Subcutaneous adipose tissue (tissue), 4 donors: Measurements from ENCODE around the gene MAP2K3. TPM values are rescaled to one million over a fixed set of nuclear protein-coding genes. Genes with fewer than 3 reads are reported as not detected.

Experiments
- total RNA-seq, 4 donors: library from RNA; depleted of rRNA; stranded (reverse); fragments of >200 nt; gene quantifications; one replicate each; pipeline ENCODE4 v1.1.0, GENCODE V29; 2016
- TF ChIP-seq, protein P1 (sequence below): fragments of 450-650 bp; IDR thresholded peaks from one replicate; pipeline ENCODE4 v1.5.1; 2016; ENCODE audit warnings: low read depth, mild to moderate bottlenecking, control low read depth, antibody characterized with exemption, moderate library complexity

Gene MAP2K3
- total RNA-seq, 4 donors from 2014 or later: 17.0 to 36.2 (median 23.3) TPM

DNA sequence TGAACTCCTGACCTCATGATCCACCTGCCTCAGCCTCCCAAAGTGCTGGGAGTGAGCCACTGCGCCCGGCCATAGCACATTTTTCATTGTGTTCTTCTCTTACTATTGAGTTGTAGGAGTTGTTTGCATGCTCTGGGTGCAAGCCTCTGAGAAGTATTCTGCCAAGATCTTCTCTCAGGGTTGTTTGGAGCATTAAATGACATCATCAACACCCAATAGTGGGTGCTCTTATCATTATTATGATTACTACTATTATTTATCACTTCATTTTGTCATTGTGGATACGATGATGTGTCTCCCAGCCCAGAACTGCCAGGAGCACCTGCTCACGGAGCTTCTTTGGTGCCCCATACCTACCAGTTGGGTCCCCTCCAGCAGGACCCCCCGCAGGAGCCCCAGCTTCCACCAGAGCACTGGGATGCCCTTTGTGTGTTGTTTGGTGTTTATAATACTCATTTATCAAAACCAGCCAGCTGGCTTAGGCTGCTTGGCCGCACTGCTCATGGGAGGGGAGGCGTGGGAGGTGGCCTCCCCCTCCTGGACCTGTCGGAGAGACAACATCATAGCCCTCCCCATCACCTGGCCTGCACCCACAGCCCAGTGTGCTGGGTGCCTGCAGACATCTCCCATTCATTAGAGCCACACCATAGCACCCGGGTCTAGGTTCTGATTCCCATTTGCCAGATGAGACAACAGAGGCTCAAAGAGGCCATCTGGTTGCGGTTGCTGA lies 12.9 kb upstream of the MAP2K3 start:
- TF ChIP-seq, protein P1, sequence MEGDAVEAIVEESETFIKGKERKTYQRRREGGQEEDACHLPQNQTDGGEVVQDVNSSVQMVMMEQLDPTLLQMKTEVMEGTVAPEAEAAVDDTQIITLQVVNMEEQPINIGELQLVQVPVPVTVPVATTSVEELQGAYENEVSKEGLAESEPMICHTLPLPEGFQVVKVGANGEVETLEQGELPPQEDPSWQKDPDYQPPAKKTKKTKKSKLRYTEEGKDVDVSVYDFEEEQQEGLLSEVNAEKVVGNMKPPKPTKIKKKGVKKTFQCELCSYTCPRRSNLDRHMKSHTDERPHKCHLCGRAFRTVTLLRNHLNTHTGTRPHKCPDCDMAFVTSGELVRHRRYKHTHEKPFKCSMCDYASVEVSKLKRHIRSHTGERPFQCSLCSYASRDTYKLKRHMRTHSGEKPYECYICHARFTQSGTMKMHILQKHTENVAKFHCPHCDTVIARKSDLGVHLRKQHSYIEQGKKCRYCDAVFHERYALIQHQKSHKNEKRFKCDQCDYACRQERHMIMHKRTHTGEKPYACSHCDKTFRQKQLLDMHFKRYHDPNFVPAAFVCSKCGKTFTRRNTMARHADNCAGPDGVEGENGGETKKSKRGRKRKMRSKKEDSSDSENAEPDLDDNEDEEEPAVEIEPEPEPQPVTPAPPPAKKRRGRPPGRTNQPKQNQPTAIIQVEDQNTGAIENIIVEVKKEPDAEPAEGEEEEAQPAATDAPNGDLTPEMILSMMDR: no peak

DNA sequence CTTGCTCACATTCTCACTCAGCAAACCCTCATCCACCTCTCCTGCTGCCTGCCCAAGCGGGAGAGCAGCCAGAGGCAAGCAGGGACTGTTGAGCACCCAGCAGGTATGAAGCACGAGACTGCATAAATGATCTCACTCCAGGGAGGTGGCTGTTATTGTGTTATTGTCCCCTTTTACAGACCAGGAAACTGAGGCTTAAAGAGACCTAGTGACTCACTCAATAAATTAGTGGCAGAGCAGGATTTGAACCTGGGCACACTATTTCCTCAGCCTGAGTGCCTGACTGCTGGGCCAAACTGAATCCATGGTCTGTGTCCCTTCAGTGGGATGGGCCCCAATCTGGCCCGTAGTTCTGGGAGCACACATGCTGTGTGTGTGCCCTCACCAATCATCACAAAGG lies 12.3 kb upstream of the MAP2K3 start:
- TF ChIP-seq, protein P1: no peak

DNA sequence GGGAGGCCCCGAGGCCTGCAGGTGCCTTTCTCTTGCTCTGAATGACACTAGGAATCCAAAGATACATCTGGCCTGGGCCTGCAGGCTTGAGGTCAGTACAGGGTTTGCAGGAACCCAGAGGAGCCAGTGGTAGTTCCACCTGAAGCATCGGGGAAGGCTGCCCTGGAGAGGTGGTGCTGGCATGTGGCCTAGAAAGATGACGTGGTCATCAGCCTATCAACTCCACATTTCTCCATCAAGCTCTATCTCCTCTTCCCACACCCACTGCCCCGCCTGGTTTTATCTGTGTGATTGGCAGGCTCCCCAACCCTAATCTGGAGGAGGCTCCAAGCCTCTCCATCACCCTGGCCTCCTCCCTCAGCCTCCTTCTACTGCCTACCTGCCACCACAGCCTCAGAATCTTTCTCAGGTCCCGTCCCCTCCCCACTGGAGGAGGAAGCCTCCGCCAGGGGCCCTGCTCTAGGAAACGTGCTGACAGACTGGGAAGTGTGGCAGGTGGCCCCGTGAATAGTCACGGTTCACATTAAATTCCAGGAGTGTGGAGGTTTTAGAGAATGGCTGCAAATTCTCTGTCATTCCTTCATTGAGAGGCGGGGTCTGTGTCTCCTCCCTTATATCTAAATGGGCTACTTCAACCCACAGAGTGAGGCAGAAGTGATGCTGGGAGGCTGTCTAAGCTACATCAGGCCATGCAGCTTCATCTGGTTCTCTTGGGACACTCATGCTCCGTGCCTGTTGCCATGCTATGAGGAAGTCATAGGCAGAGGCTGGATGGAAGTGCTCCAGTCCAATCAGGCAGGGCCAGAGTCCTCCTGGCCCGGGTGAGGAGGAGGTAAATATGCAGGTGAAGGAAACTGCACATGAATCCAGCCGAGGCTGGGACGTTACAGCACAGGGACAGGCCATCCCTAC lies 11.4 kb upstream of the MAP2K3 start:
- TF ChIP-seq, protein P1: no peak

DNA sequence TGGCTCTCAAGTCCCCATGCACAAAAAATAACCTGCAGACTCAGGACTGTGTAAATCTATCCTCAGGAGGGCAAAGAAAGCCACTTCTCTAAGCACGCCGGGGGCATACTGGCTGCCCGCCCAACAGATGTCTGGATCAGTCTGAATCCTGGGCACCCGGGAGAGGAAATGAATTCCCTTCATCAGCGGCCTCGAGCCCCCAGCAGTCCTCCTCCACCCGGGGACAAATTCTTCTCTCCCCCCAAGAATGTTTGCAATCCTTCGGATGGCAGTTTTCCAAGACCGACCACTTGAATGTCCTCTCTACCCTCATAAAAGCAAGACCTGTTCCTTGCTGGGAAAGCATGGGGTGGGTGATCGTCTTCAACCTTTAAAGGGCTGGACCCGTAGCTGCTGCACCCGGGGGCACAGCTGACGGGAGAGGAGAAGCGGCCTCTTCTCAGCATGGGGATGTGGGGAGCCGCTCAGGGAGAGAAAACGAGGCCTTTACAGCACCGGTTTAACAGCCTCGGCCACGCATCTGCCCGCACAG lies 9.4 kb upstream of the MAP2K3 start:
- TF ChIP-seq, protein P1: no peak

DNA sequence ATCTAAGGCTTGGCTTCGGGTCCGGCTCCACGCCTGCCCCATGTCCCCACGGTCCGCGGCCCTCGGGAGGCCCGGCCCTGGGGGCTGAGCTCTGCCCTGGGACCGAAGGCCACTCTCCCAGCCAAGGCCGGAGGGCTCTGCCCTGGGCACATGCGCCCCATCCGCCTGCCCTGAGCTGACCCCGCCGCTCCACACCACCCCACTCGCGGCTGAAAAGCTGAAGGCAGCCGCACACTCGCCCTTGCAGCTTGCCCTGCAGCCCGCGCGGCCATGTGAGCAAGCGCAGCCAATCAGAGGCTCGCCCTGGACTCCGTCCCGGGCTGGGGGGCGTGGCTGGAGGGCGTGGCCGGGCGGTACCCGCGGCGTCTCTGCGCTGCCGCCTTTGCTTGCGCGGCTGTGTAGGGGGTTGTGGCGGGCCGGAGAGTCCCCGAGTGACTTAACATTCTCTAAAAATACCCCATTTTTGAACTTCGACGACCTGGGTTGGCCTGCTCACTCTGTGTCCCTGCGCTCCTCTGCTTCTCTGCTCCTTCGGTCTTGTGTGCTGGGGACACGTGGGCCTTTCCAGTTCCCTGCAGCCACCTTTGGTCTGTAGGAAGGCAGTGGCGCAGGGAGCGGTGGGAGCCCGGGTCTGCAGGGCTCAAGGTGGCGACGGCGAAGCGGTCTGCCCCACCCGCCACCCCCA lies 8.8 kb upstream of the MAP2K3 start:
- TF ChIP-seq, protein P1: no peak

DNA sequence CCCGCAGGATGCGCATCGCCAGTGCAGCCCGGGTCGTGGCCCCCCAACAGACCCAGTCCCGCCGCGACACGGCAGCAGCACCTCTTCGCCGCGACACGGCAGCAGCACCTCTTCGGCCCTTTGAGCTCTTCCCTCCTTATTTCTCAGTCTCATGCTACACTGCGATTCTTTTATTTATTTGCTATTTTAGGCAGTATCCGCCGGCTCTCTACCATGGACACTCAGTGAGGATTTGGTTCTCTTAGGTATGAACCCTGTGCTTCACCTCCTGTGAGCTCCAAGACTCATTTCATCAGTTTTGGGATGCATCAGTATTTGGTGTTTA lies 8.3 kb upstream of the MAP2K3 start:
- TF ChIP-seq, protein P1: no peak

- TF ChIP-seq, protein P1: no peak
Measured at GRCh38 chr17:21277332-21277731, 7.2 kb upstream of the MAP2K3 start.
